ENCODE data around the gene GLYATL3.

DNA sequence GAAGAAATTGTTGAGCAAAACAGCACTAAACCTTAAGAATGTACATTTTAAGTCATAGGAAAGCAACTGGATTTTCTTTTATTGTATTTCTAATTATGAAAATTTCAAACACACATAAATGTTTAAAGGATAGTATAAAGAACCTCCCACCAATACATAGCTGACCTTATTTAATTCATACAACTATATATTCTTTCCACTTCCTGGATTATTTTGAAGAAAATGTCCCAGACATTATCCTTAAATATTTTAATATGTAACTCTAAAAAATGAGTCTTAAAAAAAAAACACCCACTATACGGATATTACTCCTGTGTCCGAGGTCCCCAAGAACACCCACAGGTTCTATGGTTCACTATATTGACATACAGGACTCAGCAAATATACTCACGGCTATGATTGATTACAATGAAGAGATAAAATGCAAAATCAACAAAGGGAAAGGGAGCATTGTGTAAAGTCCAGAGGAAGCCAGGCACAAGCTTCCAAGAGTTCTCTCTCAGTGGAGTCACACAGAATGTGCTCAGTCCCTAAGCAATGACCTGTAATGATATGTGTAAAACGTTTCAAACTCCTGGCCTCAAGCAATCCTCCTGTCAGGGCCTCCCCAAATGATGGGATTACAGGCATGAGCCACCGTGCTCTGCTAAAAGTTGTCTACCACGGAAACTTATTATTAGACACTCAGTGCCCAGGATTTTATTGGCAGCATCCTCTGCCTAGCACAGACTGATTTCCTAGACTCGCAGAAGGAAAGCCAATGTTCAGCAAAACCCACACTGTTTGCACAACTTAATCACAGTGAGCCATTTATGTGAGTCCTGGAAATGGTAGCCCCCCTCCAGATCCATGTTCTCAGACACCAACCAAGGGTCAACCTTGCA is 23.2 kb downstream of the GLYATL3 start:
- TF ChIP-seq POLR2AphosphoS5 (IDR thresholded peaks at IDR 0.05; ENCODE audit: borderline replicate concordance, low read depth, low read length) (no peak), EZH2 (IDR thresholded peaks at IDR 0.05) (no peak)
